Measurements from ENCODE around the gene PRDM16.

- TF ChIP-seq CTCF (conservative IDR thresholded peaks at IDR 0.05; ENCODE audit: low read length) (no peak), EZH2phosphoT487 (IDR thresholded peaks at IDR 0.05; ENCODE audit: borderline replicate concordance) (no peak)
Observed at GRCh38 chr1:3341236-3341994, 272.4 kb downstream of the PRDM16 start.
